ENCODE data around the gene GRID1.

- TF ChIP-seq POLR2AphosphoS5 (IDR thresholded peaks at IDR 0.05; ENCODE audit: borderline replicate concordance, low read depth, low read length) (no peak), EZH2 (IDR thresholded peaks at IDR 0.05) (no peak), FOXP2 (optimal IDR thresholded peaks at IDR 0.05; ENCODE audit: control extremely low read depth, extremely low read length, insufficient read depth) (no peak)
These were observed 3.5 kb upstream of the GRID1 start for GRCh38 chr10:86370006-86370585.
